ENCODE results near the gene VSIG4.

DNA sequence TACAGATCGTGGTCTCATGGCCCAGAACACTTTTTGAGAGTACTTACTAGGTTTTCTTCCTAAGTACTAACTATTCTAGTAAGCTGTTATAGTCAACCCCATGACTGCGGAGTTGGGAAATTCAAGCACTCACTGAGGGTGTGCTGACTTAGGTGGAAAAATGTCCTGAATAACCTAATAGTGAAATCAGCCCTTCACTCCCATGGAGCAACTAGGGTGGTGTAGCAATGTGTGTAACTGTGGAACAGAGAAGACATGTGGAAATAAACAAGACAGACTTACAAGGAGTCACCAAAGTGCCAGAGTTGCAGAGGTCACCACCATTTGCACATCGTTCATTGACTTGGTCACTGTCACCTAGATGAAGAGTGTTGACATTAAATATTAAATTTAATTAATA, 12.1 kb upstream of the VSIG4 start:
- TF ChIP-seq, protein P1, sequence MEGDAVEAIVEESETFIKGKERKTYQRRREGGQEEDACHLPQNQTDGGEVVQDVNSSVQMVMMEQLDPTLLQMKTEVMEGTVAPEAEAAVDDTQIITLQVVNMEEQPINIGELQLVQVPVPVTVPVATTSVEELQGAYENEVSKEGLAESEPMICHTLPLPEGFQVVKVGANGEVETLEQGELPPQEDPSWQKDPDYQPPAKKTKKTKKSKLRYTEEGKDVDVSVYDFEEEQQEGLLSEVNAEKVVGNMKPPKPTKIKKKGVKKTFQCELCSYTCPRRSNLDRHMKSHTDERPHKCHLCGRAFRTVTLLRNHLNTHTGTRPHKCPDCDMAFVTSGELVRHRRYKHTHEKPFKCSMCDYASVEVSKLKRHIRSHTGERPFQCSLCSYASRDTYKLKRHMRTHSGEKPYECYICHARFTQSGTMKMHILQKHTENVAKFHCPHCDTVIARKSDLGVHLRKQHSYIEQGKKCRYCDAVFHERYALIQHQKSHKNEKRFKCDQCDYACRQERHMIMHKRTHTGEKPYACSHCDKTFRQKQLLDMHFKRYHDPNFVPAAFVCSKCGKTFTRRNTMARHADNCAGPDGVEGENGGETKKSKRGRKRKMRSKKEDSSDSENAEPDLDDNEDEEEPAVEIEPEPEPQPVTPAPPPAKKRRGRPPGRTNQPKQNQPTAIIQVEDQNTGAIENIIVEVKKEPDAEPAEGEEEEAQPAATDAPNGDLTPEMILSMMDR (IDR thresholded peaks at IDR 0.05): no peak
- TF ChIP-seq POLR2A (IDR thresholded peaks at IDR 0.05): no peak

Measured in stomach (tissue), 4 donors.